Measurements from ENCODE around the gene NFIX. TPM values are rescaled to one million over a fixed set of nuclear protein-coding genes. Genes with fewer than 3 reads are reported as not detected.

Gene NFIX
- total and polyA plus RNA-seq, 9 of the 15 experiments (the other 6 are each of a cell fraction or from before 2014, with no cell fraction given), result 0.28 to 26.8 (median 5.4) TPM

DNA sequence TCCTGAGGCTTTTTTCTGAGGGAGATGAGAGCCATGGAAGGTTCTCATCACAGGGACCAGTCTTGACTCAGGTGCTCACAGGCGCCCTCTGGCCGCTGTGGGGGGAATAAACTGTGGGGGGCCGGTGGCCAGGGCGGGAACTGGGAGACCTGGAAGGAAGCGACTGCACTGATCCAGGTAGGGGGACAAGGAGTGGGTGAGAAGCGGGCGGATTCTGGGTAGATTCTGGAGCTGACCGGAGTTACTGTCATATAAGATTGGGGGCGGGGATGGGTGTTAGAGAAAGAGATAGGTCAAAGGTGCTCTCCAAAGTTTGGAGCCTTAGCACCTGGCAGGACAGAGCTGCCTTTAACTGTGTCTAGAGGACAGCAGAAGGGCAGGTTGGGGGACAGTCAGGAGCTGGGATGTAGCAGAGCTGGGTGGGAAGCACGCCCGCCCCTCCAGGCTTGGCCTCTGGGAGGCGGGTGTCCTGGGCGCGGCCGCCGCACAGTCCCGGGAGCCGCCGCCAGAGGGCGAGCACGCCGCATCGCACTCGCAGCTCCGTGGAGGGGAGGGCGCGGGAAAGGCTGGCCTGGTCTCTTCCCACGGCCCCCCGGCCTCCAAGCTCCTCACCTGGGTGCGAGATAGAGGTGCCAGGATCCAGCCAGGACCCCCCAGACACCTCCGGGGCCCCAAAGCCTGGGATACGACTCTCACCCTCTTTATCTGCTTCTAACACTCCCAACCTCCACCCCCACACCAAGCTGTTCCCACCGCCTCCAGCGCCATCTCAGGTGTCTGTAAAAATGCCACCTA lies 30.1 kb upstream of the NFIX start (continued):
- no peak for TF ChIP-seq FOXA1 (IDR thresholded peaks at IDR 0.05; ENCODE audit: borderline replicate concordance)
- peak; percentile 65 for TF ChIP-seq NCOA1 (IDR thresholded peaks at IDR 0.05; ENCODE audit: low read depth)
- TF ChIP-seq RB1 (IDR thresholded peaks at IDR 0.05; ENCODE audit: low read depth), result peak; percentile 99
- peak in 2 of 3 experiments; percentile 22 to 66 for TF ChIP-seq YY1 (IDR thresholded peaks at IDR 0.05; ENCODE audit: borderline replicate concordance in 1 of 3, control insufficient read depth in 1 of 3, extremely low read depth in 1 of 3, insufficient read depth in 3 of 3, insufficient read length in 1 of 3, insufficient replicate concordance in 2 of 3, low read depth in 1 of 3, low read length in 2 of 3)
- peak; percentile 66 for TF ChIP-seq SAFB (IDR thresholded peaks at IDR 0.05; ENCODE audit: borderline replicate concordance, low read depth, low read length)
- TF ChIP-seq L3MBTL2 (IDR thresholded peaks at IDR 0.05), result peak; percentile 81
- peak; percentile 5 for TF ChIP-seq BRD9 (IDR thresholded peaks at IDR 0.05; ENCODE audit: low read depth, partially characterized antibody)
- no peak for TF ChIP-seq JUN (IDR thresholded peaks at IDR 0.05; ENCODE audit: borderline replicate concordance, low read depth, low read length)
- TF ChIP-seq JUN (CRISPR knock-in tag; IDR thresholded peaks at IDR 0.05; ENCODE audit: borderline replicate concordance), result no peak
- 0 out of 2 replicates have a peak, but pooled peaks have one; percentile 15 for TF ChIP-seq ZBTB1 (CRISPR knock-in tag; IDR thresholded peaks at IDR 0.05; ENCODE audit: borderline replicate concordance, low read depth)
- TF ChIP-seq, protein P1, sequence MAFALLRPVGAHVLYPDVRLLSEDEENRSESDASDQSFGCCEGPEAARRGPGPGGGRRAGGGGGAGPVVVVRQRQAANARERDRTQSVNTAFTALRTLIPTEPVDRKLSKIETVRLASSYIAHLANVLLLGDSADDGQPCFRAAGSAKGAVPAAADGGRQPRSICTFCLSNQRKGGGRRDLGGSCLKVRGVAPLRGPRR (CRISPR knock-in tag; IDR thresholded peaks at IDR 0.05), result no peak
- no peak for TF ChIP-seq CREB1 (IDR thresholded peaks at IDR 0.05)
- TF ChIP-seq CREB1 (CRISPR knock-in tag; IDR thresholded peaks at IDR 0.05), result peak; percentile 73; the same call in 1 of the 2 replicates
- TF ChIP-seq, protein P2, sequence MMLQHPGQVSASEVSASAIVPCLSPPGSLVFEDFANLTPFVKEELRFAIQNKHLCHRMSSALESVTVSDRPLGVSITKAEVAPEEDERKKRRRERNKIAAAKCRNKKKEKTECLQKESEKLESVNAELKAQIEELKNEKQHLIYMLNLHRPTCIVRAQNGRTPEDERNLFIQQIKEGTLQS (IDR thresholded peaks at IDR 0.05), result no peak
- TF ChIP-seq, protein P2 (CRISPR knock-in tag; conservative IDR thresholded peaks at IDR 0.05), result 0 out of 2 replicates have a peak, but pooled peaks have one; percentile 46
- peak; percentile 50; the same call in 1 of the 2 replicates for TF ChIP-seq KLF16 (IDR thresholded peaks at IDR 0.05)
- peak; percentile 50; the same call in 1 of the 2 replicates for TF ChIP-seq PHF8 (IDR thresholded peaks at IDR 0.05; ENCODE audit: borderline replicate concordance, low read length)
- TF ChIP-seq ZNF589 (CRISPR knock-in tag; IDR thresholded peaks at IDR 0.05; ENCODE audit: low read depth), result peak; percentile 40; the same call in 1 of the 2 replicates
- TF ChIP-seq, protein P3, sequence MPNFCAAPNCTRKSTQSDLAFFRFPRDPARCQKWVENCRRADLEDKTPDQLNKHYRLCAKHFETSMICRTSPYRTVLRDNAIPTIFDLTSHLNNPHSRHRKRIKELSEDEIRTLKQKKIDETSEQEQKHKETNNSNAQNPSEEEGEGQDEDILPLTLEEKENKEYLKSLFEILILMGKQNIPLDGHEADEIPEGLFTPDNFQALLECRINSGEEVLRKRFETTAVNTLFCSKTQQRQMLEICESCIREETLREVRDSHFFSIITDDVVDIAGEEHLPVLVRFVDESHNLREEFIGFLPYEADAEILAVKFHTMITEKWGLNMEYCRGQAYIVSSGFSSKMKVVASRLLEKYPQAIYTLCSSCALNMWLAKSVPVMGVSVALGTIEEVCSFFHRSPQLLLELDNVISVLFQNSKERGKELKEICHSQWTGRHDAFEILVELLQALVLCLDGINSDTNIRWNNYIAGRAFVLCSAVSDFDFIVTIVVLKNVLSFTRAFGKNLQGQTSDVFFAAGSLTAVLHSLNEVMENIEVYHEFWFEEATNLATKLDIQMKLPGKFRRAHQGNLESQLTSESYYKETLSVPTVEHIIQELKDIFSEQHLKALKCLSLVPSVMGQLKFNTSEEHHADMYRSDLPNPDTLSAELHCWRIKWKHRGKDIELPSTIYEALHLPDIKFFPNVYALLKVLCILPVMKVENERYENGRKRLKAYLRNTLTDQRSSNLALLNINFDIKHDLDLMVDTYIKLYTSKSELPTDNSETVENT (CRISPR knock-in tag; IDR thresholded peaks at IDR 0.05), result peak; percentile 69
- peak; percentile 93 for TF ChIP-seq FIP1L1 (IDR thresholded peaks at IDR 0.05; ENCODE audit: low read depth, low read length, poor library complexity, severe bottlenecking)
- peak; percentile 98 for TF ChIP-seq ZFP36 (IDR thresholded peaks at IDR 0.05; ENCODE audit: low read depth, low read length, partially characterized antibody)
- TF ChIP-seq, protein P4, sequence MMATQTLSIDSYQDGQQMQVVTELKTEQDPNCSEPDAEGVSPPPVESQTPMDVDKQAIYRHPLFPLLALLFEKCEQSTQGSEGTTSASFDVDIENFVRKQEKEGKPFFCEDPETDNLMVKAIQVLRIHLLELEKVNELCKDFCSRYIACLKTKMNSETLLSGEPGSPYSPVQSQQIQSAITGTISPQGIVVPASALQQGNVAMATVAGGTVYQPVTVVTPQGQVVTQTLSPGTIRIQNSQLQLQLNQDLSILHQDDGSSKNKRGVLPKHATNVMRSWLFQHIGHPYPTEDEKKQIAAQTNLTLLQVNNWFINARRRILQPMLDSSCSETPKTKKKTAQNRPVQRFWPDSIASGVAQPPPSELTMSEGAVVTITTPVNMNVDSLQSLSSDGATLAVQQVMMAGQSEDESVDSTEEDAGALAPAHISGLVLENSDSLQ (IDR thresholded peaks at IDR 0.05), result peak; percentile 41
